GM12878 (cell line): ENCODE results near the gene PHYKPL. TPM values are rescaled to one million over a fixed set of nuclear protein-coding genes. Genes with fewer than 3 reads are reported as not detected.

Experiments used
- ATAC-seq: fragments of 200-7000 bp; cut with Tn5 transposase; 3 replicates; pipeline ENCODE4 v1.9.1; 2020; ENCODE audit warnings: mild to moderate bottlenecking, moderate library complexity
- BruUV-seq: library from RNA; stranded (reverse); fragments of 400-500 nt; replicated peaks from 2 replicates; lab custom pipeline; 2021; lab: Mats Ljungman, UMichigan
- CTCF ChIA-PET: fragments of 300-600 bp; sonication (Branson Sonifier 250); formaldehyde crosslinking; extraction: SDS; loops from one replicate; lab custom pipeline; 2021; ENCODE audit warnings: inconsistent platforms; lab: Yijun Ruan, JAX
- POLR2A ChIA-PET: fragments of 350-600 bp; formaldehyde crosslinking; extraction: SDS; loops from one replicate; lab custom pipeline; 2021; ENCODE audit warnings: inconsistent platforms; lab: Charles Lee
- RAD21 ChIA-PET: fragments of 300-600 bp; sonication (Branson Sonifier 250); formaldehyde crosslinking; loops from one replicate; lab custom pipeline; 2023; ENCODE audit warnings: antibody characterized with exemption; ENCODE audit not compliant: unreplicated experiment; lab: Charles Lee
- SMC1A ChIA-PET: fragments of 300-600 bp; sonication (Branson Sonifier 250); formaldehyde crosslinking; loops from one replicate; lab custom pipeline; 2023; ENCODE audit not compliant: unreplicated experiment, uncharacterized antibody; lab: Charles Lee
- DNase-seq: peaks from one replicate; pipeline ENCODE4 v3.0.0-alpha.2; 2011; ENCODE audit warnings: low read depth, low spot score
- FAIRE-seq: peaks from 3 replicates; lab custom pipeline; 2011; peaks lifted over from hg19 to GRCh38; lab: Jason Lieb, UNC
- H2AFZ ChIP-seq: 2 replicates; pipeline ENCODE4 v1.6.0; 2011; ENCODE audit warnings: low read depth, low read length, control low read depth; ENCODE audit not compliant: control insufficient read depth
- H3K27ac ChIP-seq: 2 replicates; pipeline ENCODE4 v1.5.1; 2011; ENCODE audit warnings: control low read depth; ENCODE audit not compliant: control insufficient read depth, insufficient read depth
- H3K27me3 ChIP-seq, 2 experiments: replicated peaks in 1 of 2; 2 replicates each; pipeline versions ENCODE4 v1.6.0 to v1.6.1; 2011; ENCODE audit warnings: low read length in 1 of 2; ENCODE audit not compliant: control insufficient read depth in 2 of 2, insufficient read depth in 2 of 2
- H3K36me3 ChIP-seq, 2 experiments: 2 replicates each; pipeline ENCODE4 v1.5.1; 2011; ENCODE audit warnings: low read length in 1 of 2; ENCODE audit not compliant: control insufficient read depth in 2 of 2, insufficient read depth in 2 of 2
- H3K4me1 ChIP-seq: 2 replicates; pipeline ENCODE4 v1.6.1; 2011; ENCODE audit warnings: mild to moderate bottlenecking, low read length, moderate library complexity, mixed read lengths; ENCODE audit not compliant: control insufficient read depth, insufficient read depth
- H3K4me2 ChIP-seq: 2 replicates; pipeline ENCODE4 v1.6.0; 2011; ENCODE audit warnings: control low read depth; ENCODE audit not compliant: control insufficient read depth, insufficient read depth
- H3K4me3 ChIP-seq: fragments of 200-600 bp; sonication (generic); 2 replicates; pipeline ENCODE4 v1.5.1; 2016
- H3K79me2 ChIP-seq: 2 replicates; pipeline ENCODE4 v1.6.0; 2011; ENCODE audit warnings: low read length; ENCODE audit not compliant: control insufficient read depth, insufficient read depth
- H3K9ac ChIP-seq: 2 replicates; pipeline ENCODE4 v1.8.0; 2011; ENCODE audit warnings: low read length, control low read depth, mixed read lengths; ENCODE audit not compliant: control insufficient read depth, insufficient read depth
- H3K9me3 ChIP-seq: replicated peaks from 3 replicates; pipeline ENCODE4 v1.5.1; 2011; ENCODE audit warnings: mild to moderate bottlenecking, low read length; ENCODE audit not compliant: control insufficient read depth, insufficient read depth
- H4K20me1 ChIP-seq: 2 replicates; pipeline ENCODE4 v1.6.0; 2011; ENCODE audit not compliant: control insufficient read depth, insufficient read depth
- BRCA1 ChIP-seq: IDR thresholded peaks from 2 replicates; pipeline ENCODE4 v1.6.1; 2011; ENCODE audit warnings: low read depth, low read length, improper control_type of control experiment
- CHD1 ChIP-seq: IDR thresholded peaks from 2 replicates; pipeline ENCODE4 v1.6.1; 2012; ENCODE audit warnings: low read depth, low read length, improper control_type of control experiment
- IRF4 ChIP-seq: IDR thresholded peaks from 2 replicates; pipeline ENCODE4 v1.6.1; 2011; ENCODE audit warnings: low read depth, low read length
- NBN ChIP-seq: fragments of 450-650 bp; IDR thresholded peaks from 2 replicates; pipeline ENCODE4 v1.6.1; 2016
- TAF1 ChIP-seq: IDR thresholded peaks from 2 replicates; pipeline ENCODE4 v1.6.1; 2011; ENCODE audit warnings: mild to moderate bottlenecking, low read depth, low read length, borderline replicate concordance
- YBX1 ChIP-seq: fragments of 450-650 bp; IDR thresholded peaks from 2 replicates; pipeline ENCODE4 v1.6.1; 2016; ENCODE audit warnings: antibody characterized with exemption
- WGBS: methylation state at CpG from one replicate; pipeline ENCODE4 v1.1.6; 2016; ENCODE audit warnings: low lambda C conversion rate; ENCODE audit not compliant: insufficient replicate concordance, insufficient coverage; ENCODE audit errors: missing lambda C conversion rate; 5-methylcytosine and 5-hydroxymethylcytosine counted together
- in situ Hi-C: fragments of 300-500 bp; cut with MboI; formaldehyde crosslinking; loops from 9 replicates; pipeline ENCODE4 v1.14.3; 2018; ENCODE audit warnings: mixed read lengths
- intact Hi-C: fragments of 100-400 bp; cut with micrococcal nuclease; formaldehyde crosslinking; loops from one replicate; pipeline ENCODE4 v1.14.2; 2022; ENCODE audit not compliant: unreplicated experiment
- polyA plus RNA-seq, 11 experiments: library from polyadenylated mRNA; depleted of rRNA in 4 of 11; unstranded in 6 of 11; stranded (reverse) in 5 of 11; fragments of >200 nt; fragmentation: Nextera tagmentation in 4 of 11; fragmentation: Illumina TruSeq in 1 of 11; extraction: Ambion mirVana in 4 of 11; extraction: Trizol in 1 of 11; gene quantifications; 1 replicate in 1 of 11; 2 replicates in 10 of 11; pipeline versions ENCODE4 v1.2.1 to v1.2.3, GENCODE V29; 2011 to 2016; ENCODE audit warnings: inconsistent platforms in 2 of 11, missing spikeins in 2 of 11, low read depth in 1 of 11
- total RNA-seq, 4 experiments: library from RNA; depleted of rRNA in 3 of 4; stranded (reverse); fragments of >200 nt in 3 of 4; fragmentation: Illumina TruSeq in 1 of 4; extraction: Trizol in 1 of 4; gene quantifications; 2 replicates each; pipeline versions ENCODE4 v1.2.1 to v1.2.3, GENCODE V29; 2013 to 2021
- TF ChIP-seq, protein P1 (sequence below): fragments of 450-650 bp; IDR thresholded peaks from 2 replicates; pipeline ENCODE4 v1.6.1; 2016; ENCODE audit warnings: mild to moderate bottlenecking, moderate library complexity, borderline replicate concordance
- TF ChIP-seq, protein P2 (sequence below): fragments of 450-650 bp; IDR thresholded peaks from 2 replicates; pipeline ENCODE4 v1.6.1; 2016; ENCODE audit warnings: mild to moderate bottlenecking

Gene PHYKPL
- total and polyA plus RNA-seq, 10 of the 15 experiments (the other 5 are each of a cell fraction or from before 2014, with no cell fraction given): 4.5 to 53.9 (median 25.6) TPM

DNA sequence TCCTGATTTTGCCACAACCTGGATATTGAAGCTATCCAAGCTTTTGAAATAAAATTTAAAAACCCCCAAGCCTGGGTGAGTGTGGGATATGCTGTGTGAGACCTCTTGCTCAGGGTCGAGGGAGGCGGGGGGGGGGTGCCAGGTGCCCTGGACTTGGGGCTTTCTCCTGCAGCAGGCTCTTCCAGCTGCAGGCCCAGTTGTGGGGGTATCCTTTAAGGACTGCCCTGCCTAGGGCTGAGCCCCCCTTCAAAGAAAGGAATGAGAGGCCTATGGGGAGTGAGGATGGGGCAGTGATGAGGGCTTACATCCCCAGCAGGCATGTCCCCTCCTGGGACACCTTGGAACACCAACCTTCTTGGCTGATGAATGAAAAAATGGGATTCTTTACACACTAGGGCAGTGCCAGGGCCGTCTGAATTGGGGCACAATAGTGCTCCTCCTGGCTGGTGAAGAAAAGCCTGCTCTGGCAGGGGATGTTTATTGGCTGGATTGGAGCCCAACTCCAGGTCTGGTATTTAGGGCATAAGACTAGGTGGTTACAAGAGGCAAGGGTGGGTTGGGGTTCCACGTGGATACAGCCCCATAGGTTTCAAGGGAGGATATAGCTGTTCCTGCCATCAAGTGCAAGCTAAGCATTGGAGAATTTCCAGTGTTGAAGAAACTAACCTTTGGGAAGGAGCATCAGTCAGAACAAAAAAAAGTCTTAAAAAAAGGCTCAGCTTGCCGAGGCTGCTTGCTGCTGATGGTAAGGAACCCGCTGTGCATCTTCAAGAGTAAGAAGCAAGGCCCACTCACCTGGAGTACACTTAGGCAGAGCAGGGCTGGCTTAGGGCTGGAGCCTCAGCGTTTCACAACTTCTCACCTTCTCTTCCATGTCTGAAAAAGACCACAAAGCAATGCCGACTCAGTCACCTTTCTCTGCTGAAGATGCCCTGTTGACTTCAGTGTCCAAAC is 21.2 kb downstream of the PHYKPL start (continued):
- TF ChIP-seq, protein P1, sequence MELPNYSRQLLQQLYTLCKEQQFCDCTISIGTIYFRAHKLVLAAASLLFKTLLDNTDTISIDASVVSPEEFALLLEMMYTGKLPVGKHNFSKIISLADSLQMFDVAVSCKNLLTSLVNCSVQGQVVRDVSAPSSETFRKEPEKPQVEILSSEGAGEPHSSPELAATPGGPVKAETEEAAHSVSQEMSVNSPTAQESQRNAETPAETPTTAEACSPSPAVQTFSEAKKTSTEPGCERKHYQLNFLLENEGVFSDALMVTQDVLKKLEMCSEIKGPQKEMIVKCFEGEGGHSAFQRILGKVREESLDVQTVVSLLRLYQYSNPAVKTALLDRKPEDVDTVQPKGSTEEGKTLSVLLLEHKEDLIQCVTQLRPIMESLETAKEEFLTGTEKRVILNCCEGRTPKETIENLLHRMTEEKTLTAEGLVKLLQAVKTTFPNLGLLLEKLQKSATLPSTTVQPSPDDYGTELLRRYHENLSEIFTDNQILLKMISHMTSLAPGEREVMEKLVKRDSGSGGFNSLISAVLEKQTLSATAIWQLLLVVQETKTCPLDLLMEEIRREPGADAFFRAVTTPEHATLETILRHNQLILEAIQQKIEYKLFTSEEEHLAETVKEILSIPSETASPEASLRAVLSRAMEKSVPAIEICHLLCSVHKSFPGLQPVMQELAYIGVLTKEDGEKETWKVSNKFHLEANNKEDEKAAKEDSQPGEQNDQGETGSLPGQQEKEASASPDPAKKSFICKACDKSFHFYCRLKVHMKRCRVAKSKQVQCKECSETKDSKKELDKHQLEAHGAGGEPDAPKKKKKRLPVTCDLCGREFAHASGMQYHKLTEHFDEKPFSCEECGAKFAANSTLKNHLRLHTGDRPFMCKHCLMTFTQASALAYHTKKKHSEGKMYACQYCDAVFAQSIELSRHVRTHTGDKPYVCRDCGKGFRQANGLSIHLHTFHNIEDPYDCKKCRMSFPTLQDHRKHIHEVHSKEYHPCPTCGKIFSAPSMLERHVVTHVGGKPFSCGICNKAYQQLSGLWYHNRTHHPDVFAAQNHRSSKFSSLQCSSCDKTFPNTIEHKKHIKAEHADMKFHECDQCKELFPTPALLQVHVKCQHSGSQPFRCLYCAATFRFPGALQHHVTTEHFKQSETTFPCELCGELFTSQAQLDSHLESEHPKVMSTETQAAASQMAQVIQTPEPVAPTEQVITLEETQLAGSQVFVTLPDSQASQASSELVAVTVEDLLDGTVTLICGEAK: no peak
- no peak for TF ChIP-seq CHD1

DNA sequence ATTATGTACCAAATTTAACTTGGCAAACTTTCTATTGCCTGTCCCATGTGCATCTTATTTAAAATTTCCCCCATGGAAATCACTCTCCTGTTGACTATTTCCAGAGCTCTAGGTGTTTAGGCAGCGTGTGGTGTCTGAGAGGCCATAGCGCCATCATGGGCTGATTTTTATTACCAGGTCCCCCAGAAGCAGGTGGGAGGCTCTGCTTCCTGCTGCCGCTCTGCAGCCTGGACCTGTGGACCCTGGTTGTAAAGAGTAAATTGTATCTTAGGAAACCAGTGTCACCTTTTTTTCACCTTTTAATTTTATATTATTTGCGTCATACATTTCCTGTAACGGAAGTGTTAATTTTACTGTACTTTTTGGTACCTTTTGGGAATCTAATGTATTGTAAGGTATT is 21.9 kb downstream of the PHYKPL start:
- ChIA-PET RAD21 (no interaction called here), POLR2A (interaction anchor here (2.0 kb wide), 1 partner anchor 22 kb away, joined by 4 read pairs; the partner anchor contains the start of gene PHYKPL), SMC1A (no interaction called here), CTCF (no interaction called here)
- peaks cover 22% of the 10 kb centered on the region for H4K20me1 ChIP-seq
- no peaks in the 10 kb centered on the region for H3K27me3 ChIP-seq
- no peak for FAIRE-seq
- TSS peak; percentile 20 for BruUV-seq
- no peak overlapping the region for H3K4me2 ChIP-seq
- ATAC-seq: no peak
- no peak overlapping the region for H3K4me3 ChIP-seq
- no peak overlapping the region for H3K9ac ChIP-seq
- in situ Hi-C loops: no loop called here
- H2AFZ ChIP-seq: no peak overlapping the region
- DNase-seq: no peak
- H3K4me1 ChIP-seq: peaks cover 15% of the 10 kb centered on the region
- H3K79me2 ChIP-seq: peaks cover 43% of the 10 kb centered on the region
- no peak for TF ChIP-seq IRF4
- TF ChIP-seq YBX1: no peak
- TF ChIP-seq TAF1: no peak
- TF ChIP-seq, protein P2, sequence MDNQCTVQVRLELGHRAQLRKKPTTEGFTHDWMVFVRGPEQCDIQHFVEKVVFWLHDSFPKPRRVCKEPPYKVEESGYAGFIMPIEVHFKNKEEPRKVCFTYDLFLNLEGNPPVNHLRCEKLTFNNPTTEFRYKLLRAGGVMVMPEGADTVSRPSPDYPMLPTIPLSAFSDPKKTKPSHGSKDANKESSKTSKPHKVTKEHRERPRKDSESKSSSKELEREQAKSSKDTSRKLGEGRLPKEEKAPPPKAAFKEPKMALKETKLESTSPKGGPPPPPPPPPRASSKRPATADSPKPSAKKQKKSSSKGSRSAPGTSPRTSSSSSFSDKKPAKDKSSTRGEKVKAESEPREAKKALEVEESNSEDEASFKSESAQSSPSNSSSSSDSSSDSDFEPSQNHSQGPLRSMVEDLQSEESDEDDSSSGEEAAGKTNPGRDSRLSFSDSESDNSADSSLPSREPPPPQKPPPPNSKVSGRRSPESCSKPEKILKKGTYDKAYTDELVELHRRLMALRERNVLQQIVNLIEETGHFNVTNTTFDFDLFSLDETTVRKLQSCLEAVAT: no peak
- no peak for TF ChIP-seq NBN
- no peak for TF ChIP-seq BRCA1
- H3K9me3 ChIP-seq: no peaks in the 10 kb centered on the region
- intact Hi-C loops: no loop called here
- H3K27ac ChIP-seq: no peak overlapping the region
- WGBS: 66% methylated on average over 5 of the region's 5 CpGs
- H3K36me3 ChIP-seq: peaks cover 61 to 64% of the 10 kb centered on the region in 2 experiments
